Measurements from ENCODE around the gene CDV3. TPM values are rescaled to one million over a fixed set of nuclear protein-coding genes. Genes with fewer than 3 reads are reported as not detected.

Gene CDV3
- total and polyA plus RNA-seq, 10 of the 15 experiments (the other 5 are each of a cell fraction or from before 2014, with no cell fraction given) = 42.3 to 466 (median 136) TPM

DNA sequence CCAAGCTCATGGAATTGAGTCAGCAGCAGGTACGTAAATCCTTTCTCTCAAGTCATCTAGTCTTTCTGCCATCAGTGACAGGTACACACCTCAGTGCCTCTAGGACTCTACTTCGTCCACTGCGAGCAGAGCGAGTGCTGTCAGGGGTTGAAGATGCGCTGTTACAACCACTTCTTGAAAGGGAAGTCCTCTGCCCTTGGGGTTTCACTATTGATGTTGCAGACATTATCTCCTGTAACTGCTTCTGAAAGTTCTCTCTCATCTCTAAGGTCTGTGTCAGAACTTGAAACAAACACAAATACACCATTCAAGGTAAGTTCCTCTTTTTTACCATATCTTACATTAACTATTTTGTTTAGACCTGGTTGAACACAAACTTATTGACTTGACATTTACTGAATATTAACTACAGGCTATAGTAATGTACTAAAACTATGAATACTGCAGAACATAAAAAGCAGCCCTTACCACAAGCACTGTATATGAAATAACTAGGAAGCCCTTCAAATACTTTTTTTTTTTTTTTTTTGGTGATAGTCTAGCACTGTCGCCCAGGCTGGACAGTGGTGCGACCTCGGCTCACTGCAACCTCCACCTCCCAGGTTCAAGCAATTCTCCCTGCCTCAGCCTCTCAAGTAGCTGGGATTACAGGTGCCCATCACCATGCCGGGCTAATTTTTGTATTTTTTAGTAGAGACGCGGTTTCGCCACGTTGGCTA lies 46.7 kb downstream of the CDV3 start (continued):
- TF ChIP-seq, protein P1, sequence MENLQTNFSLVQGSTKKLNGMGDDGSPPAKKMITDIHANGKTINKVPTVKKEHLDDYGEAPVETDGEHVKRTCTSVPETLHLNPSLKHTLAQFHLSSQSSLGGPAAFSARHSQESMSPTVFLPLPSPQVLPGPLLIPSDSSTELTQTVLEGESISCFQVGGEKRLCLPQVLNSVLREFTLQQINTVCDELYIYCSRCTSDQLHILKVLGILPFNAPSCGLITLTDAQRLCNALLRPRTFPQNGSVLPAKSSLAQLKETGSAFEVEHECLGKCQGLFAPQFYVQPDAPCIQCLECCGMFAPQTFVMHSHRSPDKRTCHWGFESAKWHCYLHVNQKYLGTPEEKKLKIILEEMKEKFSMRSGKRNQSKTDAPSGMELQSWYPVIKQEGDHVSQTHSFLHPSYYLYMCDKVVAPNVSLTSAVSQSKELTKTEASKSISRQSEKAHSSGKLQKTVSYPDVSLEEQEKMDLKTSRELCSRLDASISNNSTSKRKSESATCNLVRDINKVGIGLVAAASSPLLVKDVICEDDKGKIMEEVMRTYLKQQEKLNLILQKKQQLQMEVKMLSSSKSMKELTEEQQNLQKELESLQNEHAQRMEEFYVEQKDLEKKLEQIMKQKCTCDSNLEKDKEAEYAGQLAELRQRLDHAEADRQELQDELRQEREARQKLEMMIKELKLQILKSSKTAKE (IDR thresholded peaks at IDR 0.05; ENCODE audit: low read depth, poor library complexity, severe bottlenecking) = peak; percentile 86
- no peak for TF ChIP-seq TARDBP (IDR thresholded peaks at IDR 0.05; ENCODE audit: borderline replicate concordance)
- TF ChIP-seq BCL11A (IDR thresholded peaks at IDR 0.05; ENCODE audit: low read depth, low read length) = peak; percentile 60; the same call in 1 of the 2 replicates
- TF ChIP-seq BMI1 (IDR thresholded peaks at IDR 0.05; ENCODE audit: borderline replicate concordance) = no peak
- peak; percentile 47; the same call in 1 of the 2 replicates for TF ChIP-seq MXI1 (IDR thresholded peaks at IDR 0.05; ENCODE audit: low read depth, low read length)
- no peak for TF ChIP-seq SP1 (IDR thresholded peaks at IDR 0.05; ENCODE audit: low read depth, low read length)
- TF ChIP-seq, protein P2, sequence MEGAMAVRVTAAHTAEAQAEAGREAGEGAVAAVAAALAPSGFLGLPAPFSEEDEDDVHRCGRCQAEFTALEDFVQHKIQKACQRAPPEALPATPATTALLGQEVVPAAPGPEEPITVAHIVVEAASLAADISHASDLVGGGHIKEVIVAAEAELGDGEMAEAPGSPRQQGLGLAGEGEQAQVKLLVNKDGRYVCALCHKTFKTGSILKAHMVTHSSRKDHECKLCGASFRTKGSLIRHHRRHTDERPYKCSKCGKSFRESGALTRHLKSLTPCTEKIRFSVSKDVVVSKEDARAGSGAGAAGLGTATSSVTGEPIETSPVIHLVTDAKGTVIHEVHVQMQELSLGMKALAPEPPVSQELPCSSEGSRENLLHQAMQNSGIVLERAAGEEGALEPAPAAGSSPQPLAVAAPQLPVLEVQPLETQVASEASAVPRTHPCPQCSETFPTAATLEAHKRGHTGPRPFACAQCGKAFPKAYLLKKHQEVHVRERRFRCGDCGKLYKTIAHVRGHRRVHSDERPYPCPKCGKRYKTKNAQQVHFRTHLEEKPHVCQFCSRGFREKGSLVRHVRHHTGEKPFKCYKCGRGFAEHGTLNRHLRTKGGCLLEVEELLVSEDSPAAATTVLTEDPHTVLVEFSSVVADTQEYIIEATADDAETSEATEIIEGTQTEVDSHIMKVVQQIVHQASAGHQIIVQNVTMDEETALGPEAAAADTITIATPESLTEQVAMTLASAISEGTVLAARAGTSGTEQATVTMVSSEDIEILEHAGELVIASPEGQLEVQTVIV (IDR thresholded peaks at IDR 0.05; ENCODE audit: borderline replicate concordance, partially characterized antibody) = no peak
- peak; percentile 36 for TF ChIP-seq SMARCA5 (IDR thresholded peaks at IDR 0.05)
- TF ChIP-seq RAD51 (IDR thresholded peaks at IDR 0.05) = no peak
- TF ChIP-seq, protein P3, sequence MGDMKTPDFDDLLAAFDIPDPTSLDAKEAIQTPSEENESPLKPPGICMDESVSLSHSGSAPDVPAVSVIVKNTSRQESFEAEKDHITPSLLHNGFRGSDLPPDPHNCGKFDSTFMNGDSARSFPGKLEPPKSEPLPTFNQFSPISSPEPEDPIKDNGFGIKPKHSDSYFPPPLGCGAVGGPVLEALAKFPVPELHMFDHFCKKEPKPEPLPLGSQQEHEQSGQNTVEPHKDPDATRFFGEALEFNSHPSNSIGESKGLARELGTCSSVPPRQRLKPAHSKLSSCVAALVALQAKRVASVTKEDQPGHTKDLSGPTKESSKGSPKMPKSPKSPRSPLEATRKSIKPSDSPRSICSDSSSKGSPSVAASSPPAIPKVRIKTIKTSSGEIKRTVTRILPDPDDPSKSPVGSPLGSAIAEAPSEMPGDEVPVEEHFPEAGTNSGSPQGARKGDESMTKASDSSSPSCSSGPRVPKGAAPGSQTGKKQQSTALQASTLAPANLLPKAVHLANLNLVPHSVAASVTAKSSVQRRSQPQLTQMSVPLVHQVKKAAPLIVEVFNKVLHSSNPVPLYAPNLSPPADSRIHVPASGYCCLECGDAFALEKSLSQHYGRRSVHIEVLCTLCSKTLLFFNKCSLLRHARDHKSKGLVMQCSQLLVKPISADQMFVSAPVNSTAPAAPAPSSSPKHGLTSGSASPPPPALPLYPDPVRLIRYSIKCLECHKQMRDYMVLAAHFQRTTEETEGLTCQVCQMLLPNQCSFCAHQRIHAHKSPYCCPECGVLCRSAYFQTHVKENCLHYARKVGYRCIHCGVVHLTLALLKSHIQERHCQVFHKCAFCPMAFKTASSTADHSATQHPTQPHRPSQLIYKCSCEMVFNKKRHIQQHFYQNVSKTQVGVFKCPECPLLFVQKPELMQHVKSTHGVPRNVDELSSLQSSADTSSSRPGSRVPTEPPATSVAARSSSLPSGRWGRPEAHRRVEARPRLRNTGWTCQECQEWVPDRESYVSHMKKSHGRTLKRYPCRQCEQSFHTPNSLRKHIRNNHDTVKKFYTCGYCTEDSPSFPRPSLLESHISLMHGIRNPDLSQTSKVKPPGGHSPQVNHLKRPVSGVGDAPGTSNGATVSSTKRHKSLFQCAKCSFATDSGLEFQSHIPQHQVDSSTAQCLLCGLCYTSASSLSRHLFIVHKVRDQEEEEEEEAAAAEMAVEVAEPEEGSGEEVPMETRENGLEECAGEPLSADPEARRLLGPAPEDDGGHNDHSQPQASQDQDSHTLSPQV (IDR thresholded peaks at IDR 0.05) = no peak
- no peak for TF ChIP-seq MYB (IDR thresholded peaks at IDR 0.05; ENCODE audit: borderline replicate concordance, low read depth, low read length)
- no peak for TF ChIP-seq ZNF274 (IDR thresholded peaks at IDR 0.05; ENCODE audit: insufficient read depth, insufficient read length)
- no peak for TF ChIP-seq TCF3 (IDR thresholded peaks at IDR 0.05; ENCODE audit: borderline replicate concordance, insufficient read depth, low read depth, low read length)
- TF ChIP-seq, protein P4, sequence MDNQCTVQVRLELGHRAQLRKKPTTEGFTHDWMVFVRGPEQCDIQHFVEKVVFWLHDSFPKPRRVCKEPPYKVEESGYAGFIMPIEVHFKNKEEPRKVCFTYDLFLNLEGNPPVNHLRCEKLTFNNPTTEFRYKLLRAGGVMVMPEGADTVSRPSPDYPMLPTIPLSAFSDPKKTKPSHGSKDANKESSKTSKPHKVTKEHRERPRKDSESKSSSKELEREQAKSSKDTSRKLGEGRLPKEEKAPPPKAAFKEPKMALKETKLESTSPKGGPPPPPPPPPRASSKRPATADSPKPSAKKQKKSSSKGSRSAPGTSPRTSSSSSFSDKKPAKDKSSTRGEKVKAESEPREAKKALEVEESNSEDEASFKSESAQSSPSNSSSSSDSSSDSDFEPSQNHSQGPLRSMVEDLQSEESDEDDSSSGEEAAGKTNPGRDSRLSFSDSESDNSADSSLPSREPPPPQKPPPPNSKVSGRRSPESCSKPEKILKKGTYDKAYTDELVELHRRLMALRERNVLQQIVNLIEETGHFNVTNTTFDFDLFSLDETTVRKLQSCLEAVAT (IDR thresholded peaks at IDR 0.05) = peak; percentile 58; the same call in 1 of the 2 replicates
- TF ChIP-seq, protein P5, sequence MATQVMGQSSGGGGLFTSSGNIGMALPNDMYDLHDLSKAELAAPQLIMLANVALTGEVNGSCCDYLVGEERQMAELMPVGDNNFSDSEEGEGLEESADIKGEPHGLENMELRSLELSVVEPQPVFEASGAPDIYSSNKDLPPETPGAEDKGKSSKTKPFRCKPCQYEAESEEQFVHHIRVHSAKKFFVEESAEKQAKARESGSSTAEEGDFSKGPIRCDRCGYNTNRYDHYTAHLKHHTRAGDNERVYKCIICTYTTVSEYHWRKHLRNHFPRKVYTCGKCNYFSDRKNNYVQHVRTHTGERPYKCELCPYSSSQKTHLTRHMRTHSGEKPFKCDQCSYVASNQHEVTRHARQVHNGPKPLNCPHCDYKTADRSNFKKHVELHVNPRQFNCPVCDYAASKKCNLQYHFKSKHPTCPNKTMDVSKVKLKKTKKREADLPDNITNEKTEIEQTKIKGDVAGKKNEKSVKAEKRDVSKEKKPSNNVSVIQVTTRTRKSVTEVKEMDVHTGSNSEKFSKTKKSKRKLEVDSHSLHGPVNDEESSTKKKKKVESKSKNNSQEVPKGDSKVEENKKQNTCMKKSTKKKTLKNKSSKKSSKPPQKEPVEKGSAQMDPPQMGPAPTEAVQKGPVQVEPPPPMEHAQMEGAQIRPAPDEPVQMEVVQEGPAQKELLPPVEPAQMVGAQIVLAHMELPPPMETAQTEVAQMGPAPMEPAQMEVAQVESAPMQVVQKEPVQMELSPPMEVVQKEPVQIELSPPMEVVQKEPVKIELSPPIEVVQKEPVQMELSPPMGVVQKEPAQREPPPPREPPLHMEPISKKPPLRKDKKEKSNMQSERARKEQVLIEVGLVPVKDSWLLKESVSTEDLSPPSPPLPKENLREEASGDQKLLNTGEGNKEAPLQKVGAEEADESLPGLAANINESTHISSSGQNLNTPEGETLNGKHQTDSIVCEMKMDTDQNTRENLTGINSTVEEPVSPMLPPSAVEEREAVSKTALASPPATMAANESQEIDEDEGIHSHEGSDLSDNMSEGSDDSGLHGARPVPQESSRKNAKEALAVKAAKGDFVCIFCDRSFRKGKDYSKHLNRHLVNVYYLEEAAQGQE (IDR thresholded peaks at IDR 0.05; ENCODE audit: low read depth, low read length) = no peak

All from GM12878 (cell line).